Stimulated activated CD8-positive, alpha-beta memory T cell treated with anti-CD3 and anti-CD28 coated beads, Interleukin-12 subunit alpha, Interleukin-12 subunit beta, amount 100 ng/mL, for 1 hour (primary cell): ENCODE results near the gene JAK2.
A peak's percentile ranks its signal among the peaks of the same experiment; 100 is the strongest.
"Not testable (repeated sequence)": the region's sequence is repeated elsewhere in the genome, so short reads cannot be mapped to it uniquely, and the experiment has no call there.

Source experiments
- DNase-seq: peaks from one replicate; pipeline ENCODE4 v3.0.0-alpha.2; 2020; ENCODE audit warnings: low read depth

Gene JAK2

GRCh38 chr9:4980086-4980727, 4.9 kb upstream of the JAK2 start:
- no peak for DNase-seq

GRCh38 chr9:4982721-4983482, 2.2 kb upstream of the JAK2 start:
- DNase-seq, result no peak

- DNase-seq, result no peak
These were observed 1.4 kb upstream of the JAK2 start for GRCh38 chr9:4983601-4984165.

- DNase-seq, result no peak
These were observed 876 bp upstream of the JAK2 start for GRCh38 chr9:4984171-4984620.

- DNase-seq, result peak; percentile 8
These were observed 554 bp downstream of the JAK2 start for GRCh38 chr9:4985386-4986266.

GRCh38 chr9:4986296-4986695, 1.2 kb downstream of the JAK2 start:
- no peak for DNase-seq

- no peak for DNase-seq
These were observed 1.7 kb downstream of the JAK2 start for GRCh38 chr9:4986783-4987182.

- peak; percentile 45 for DNase-seq
These were observed 2.9 kb downstream of the JAK2 start for GRCh38 chr9:4987961-4988421.

GRCh38 chr9:4992872-4993271, 7.8 kb downstream of the JAK2 start:
- no peak for DNase-seq

GRCh38 chr9:4994166-4994890, 9.3 kb downstream of the JAK2 start:
- no peak for DNase-seq

- no peak for DNase-seq
These were observed 12.1 kb downstream of the JAK2 start for GRCh38 chr9:4997196-4997595.

- no peak for DNase-seq
These were observed 12.6 kb downstream of the JAK2 start for GRCh38 chr9:4997631-4998030.

GRCh38 chr9:5002811-5003210, 17.7 kb downstream of the JAK2 start:
- DNase-seq, result no peak

GRCh38 chr9:5004481-5004880, 19.4 kb downstream of the JAK2 start:
- no peak for DNase-seq

- DNase-seq, result no peak
These were observed 23.1 kb downstream of the JAK2 start for GRCh38 chr9:5008202-5008601.

GRCh38 chr9:5013374-5013773, 28.3 kb downstream of the JAK2 start:
- no peak for DNase-seq

GRCh38 chr9:5015934-5016333, 30.9 kb downstream of the JAK2 start:
- no peak for DNase-seq

- no peak for DNase-seq
These were observed 40.3 kb downstream of the JAK2 start for GRCh38 chr9:5025416-5025815.

- DNase-seq, result not testable (repeated sequence)
These were observed 46.9 kb downstream of the JAK2 start for GRCh38 chr9:5031941-5032340.

- DNase-seq, result no peak
These were observed 55.8 kb downstream of the JAK2 start for GRCh38 chr9:5040730-5041389.
